Calu3 (cell line): ENCODE data around the gene ITCH. TPM values are rescaled to one million over a fixed set of nuclear protein-coding genes. Genes with fewer than 3 reads are reported as not detected.

Experiments used
- BruUV-seq: library from RNA; stranded (reverse); fragments of 400-500 nt; replicated peaks from 2 replicates; lab custom pipeline; 2021; lab: Mats Ljungman, UMichigan
- CTCF ChIA-PET: fragments of 300-600 bp; sonication (Branson Sonifier 250); formaldehyde crosslinking; loops from one replicate; lab custom pipeline; 2022; ENCODE audit warnings: antibody characterized with exemption; lab: Charles Lee
- DNase-seq: peaks from one replicate; pipeline ENCODE4 v3.0.0; 2022
- H3K27ac Mint-ChIP-seq: one replicate; pipeline ENCODE4 v1.8.0; 2022; ENCODE audit warnings: mixed read lengths; ENCODE audit not compliant: unreplicated experiment
- H3K27me3 Mint-ChIP-seq: one replicate; pipeline ENCODE4 v1.8.0; 2022; ENCODE audit warnings: mixed read lengths; ENCODE audit not compliant: unreplicated experiment
- H3K36me3 Mint-ChIP-seq: one replicate; pipeline ENCODE4 v1.8.0; 2022; ENCODE audit warnings: mild to moderate bottlenecking, moderate library complexity, mixed read lengths; ENCODE audit not compliant: insufficient read depth, unreplicated experiment
- H3K4me1 Mint-ChIP-seq: one replicate; pipeline ENCODE4 v1.8.0; 2022; ENCODE audit warnings: mild to moderate bottlenecking, low read depth, mixed read lengths; ENCODE audit not compliant: unreplicated experiment
- H3K4me3 Mint-ChIP-seq: one replicate; pipeline ENCODE4 v1.8.0; 2022; ENCODE audit warnings: mild to moderate bottlenecking, low read depth, moderate library complexity, mixed read lengths; ENCODE audit not compliant: unreplicated experiment
- H3K9me3 Mint-ChIP-seq: one replicate; pipeline ENCODE4 v1.8.0; 2022; ENCODE audit warnings: low read depth, mixed read lengths; ENCODE audit not compliant: unreplicated experiment
- CTCF ChIP-seq: fragments of 200-600 bp; IDR thresholded peaks from one replicate; pipeline ENCODE4 v1.8.0; 2022; ENCODE audit warnings: antibody characterized with exemption; ENCODE audit not compliant: unreplicated experiment
- intact Hi-C: fragments of 100-400 bp; cut with micrococcal nuclease; formaldehyde crosslinking; loops from one replicate; pipeline ENCODE4 v1.10.0; 2022; ENCODE audit not compliant: unreplicated experiment
- total RNA-seq: library from RNA; stranded (reverse); gene quantifications from 2 replicates; pipeline ENCODE4 v1.2.3, GENCODE V29; 2022

Gene ITCH
- total RNA-seq, 1 experiment from 2014 or later = 91.6 TPM

GRCh38 chr20:34537651-34538050 is 174.6 kb downstream of the ITCH start:
- no peaks in the 10 kb centered on the region for H3K27me3 Mint-ChIP-seq
- no peak for DNase-seq
- no TSS peak for BruUV-seq
- H3K4me1 Mint-ChIP-seq = peaks cover 6% of the 10 kb centered on the region
- intact Hi-C loops = loop anchor here (2.0 kb wide), 1 partner anchor 171 kb away; no protein-coding TSS in a partner anchor
- CTCF ChIA-PET = interaction anchor here (1.3 to 1.4 kb wide), 2 partner anchors 166 to 232 kb away, joined by 4 to 5 read pairs; partner anchors contain the start of gene TP53INP2
- no peaks in the 10 kb centered on the region for H3K9me3 Mint-ChIP-seq
- H3K27ac Mint-ChIP-seq = no peak overlapping the region
- TF ChIP-seq CTCF = no peak
- H3K36me3 Mint-ChIP-seq = peaks cover 71% of the 10 kb centered on the region
- no peak overlapping the region for H3K4me3 Mint-ChIP-seq

GRCh38 chr20:34538671-34539123 is 175.6 kb downstream of the ITCH start:
- no TSS peak for BruUV-seq
- peak; percentile 74 for DNase-seq
- no peaks in the 10 kb centered on the region for H3K27me3 Mint-ChIP-seq
- peak; percentile 92 for TF ChIP-seq CTCF
- H3K36me3 Mint-ChIP-seq = peaks cover 73% of the 10 kb centered on the region
- CTCF ChIA-PET = interaction anchor here (0.6 to 1.4 kb wide), 8 partner anchors 15 to 1026 kb away, joined by 3 to 5 read pairs (median 4); partner anchors contain the start of genes DYNLRB1 and TP53INP2
- peaks cover 6% of the 10 kb centered on the region for H3K4me1 Mint-ChIP-seq
- H3K4me3 Mint-ChIP-seq = no peak overlapping the region
- intact Hi-C loops = loop anchor here (2.0 kb wide), 1 partner anchor 170 kb away; no protein-coding TSS in a partner anchor
- H3K27ac Mint-ChIP-seq = peak overlapping the region; percentile 27
- H3K9me3 Mint-ChIP-seq = no peaks in the 10 kb centered on the region

GRCh38 chr20:34539756-34540155 is 176.7 kb downstream of the ITCH start:
- Mint-ChIP-seq H3K36me3 (peaks cover 64% of the 10 kb centered on the region), H3K27me3 (no peaks in the 10 kb centered on the region), H3K4me1 (peaks cover 6% of the 10 kb centered on the region), H3K9me3 (no peaks in the 10 kb centered on the region), H3K4me3 (no peak overlapping the region), H3K27ac (no peak overlapping the region)
- CTCF ChIA-PET = interaction anchor here (0.7 kb wide), 1 partner anchor 25 kb away, joined by 3 read pairs; no protein-coding TSS in a partner anchor
- intact Hi-C loops = loop anchor here (2.0 kb wide), 1 partner anchor 169 kb away; no protein-coding TSS in a partner anchor
- no TSS peak for BruUV-seq
- no peak for TF ChIP-seq CTCF
- DNase-seq = no peak

- H3K9me3 Mint-ChIP-seq = no peaks in the 10 kb centered on the region
- CTCF ChIA-PET = no interaction called here
- TF ChIP-seq CTCF = no peak
- H3K27ac Mint-ChIP-seq = no peak overlapping the region
- BruUV-seq = no TSS peak
- no peaks in the 10 kb centered on the region for H3K27me3 Mint-ChIP-seq
- intact Hi-C loops = no loop called here
- no peak overlapping the region for H3K4me3 Mint-ChIP-seq
- H3K4me1 Mint-ChIP-seq = peaks cover 6% of the 10 kb centered on the region
- H3K36me3 Mint-ChIP-seq = peaks cover 59% of the 10 kb centered on the region
- DNase-seq = no peak
Observed at GRCh38 chr20:34540596-34541263, 177.7 kb downstream of the ITCH start.
